ENCODE data around the gene TBC1D4. TPM values are rescaled to one million over a fixed set of nuclear protein-coding genes. Genes with fewer than 3 reads are reported as not detected.
"Not testable (repeated sequence)": the region's sequence is repeated elsewhere in the genome, so short reads cannot be mapped to it uniquely, and the experiment has no call there.

The TBC1D4 gene
- total and polyA plus RNA-seq, 10 donors = 10.1 to 67.0 (median 21.6) TPM

DNA sequence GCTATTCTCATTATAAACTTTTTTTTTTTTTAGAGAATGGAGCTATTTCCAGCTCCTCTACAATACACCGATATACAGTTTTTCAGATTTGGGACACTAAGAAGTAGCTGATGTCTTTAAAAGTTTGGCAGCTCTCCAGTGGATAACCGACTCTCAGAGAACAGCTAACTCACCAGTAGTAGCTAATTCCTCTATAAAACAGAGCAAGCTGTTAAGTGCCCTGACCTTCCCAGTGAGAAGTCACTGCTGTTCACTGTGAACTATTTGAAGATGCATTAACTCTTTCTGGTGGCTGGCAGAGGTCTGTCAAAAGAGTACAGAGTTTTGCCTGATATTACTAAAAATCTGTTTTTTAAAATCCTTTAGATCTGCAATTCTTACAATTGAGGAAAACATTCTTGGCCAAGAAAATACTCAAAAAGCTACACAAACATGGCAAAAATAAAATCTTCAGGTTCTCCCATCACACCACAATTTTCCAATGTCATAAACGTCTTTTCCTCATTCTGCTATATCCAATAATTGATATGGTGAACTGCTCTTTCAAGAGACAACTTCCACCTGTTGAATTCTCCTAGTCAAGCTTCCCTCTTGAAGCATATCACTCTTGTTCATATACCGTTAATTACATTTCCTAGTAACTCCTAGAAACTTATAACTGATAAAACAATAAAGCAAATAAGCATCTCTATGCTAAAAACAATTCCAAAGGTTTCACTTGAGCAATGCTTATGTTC lies 44.2 kb downstream of the TBC1D4 start:
- H3K27me3 ChIP-seq (replicated peaks in 1 of 7) = no peaks in the 10 kb centered on the region
- intact Hi-C loops (cut with DNase I; ENCODE audit: low total_unique reads) = no loop called here
- peaks cover 0 to 5% (median 0%) of the 10 kb centered on the region in 8 donors for H3K9me3 ChIP-seq
- TF ChIP-seq POLR2AphosphoS5 (IDR thresholded peaks at IDR 0.05) = no peak
- TF ChIP-seq POLR2A (IDR thresholded peaks at IDR 0.05) = no peak
- TF ChIP-seq, protein P1, sequence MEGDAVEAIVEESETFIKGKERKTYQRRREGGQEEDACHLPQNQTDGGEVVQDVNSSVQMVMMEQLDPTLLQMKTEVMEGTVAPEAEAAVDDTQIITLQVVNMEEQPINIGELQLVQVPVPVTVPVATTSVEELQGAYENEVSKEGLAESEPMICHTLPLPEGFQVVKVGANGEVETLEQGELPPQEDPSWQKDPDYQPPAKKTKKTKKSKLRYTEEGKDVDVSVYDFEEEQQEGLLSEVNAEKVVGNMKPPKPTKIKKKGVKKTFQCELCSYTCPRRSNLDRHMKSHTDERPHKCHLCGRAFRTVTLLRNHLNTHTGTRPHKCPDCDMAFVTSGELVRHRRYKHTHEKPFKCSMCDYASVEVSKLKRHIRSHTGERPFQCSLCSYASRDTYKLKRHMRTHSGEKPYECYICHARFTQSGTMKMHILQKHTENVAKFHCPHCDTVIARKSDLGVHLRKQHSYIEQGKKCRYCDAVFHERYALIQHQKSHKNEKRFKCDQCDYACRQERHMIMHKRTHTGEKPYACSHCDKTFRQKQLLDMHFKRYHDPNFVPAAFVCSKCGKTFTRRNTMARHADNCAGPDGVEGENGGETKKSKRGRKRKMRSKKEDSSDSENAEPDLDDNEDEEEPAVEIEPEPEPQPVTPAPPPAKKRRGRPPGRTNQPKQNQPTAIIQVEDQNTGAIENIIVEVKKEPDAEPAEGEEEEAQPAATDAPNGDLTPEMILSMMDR (IDR thresholded peaks at IDR 0.05 in 8 of 11, conservative IDR thresholded peaks at IDR 0.05 in 3 of 11) = no peak
- H3K27ac ChIP-seq = no peak overlapping the region
- peaks cover 0 to 14% (median 3%) of the 10 kb centered on the region in 6 donors for H3K4me1 ChIP-seq
- no peak for DNase-seq
- no peak overlapping the region for H3K4me3 ChIP-seq
- no peaks in the 10 kb centered on the region for H3K36me3 ChIP-seq
- WGBS, 5 donors = 50 to 73% (median 53%) methylated on average over 4 of the region's 4 CpGs

DNA sequence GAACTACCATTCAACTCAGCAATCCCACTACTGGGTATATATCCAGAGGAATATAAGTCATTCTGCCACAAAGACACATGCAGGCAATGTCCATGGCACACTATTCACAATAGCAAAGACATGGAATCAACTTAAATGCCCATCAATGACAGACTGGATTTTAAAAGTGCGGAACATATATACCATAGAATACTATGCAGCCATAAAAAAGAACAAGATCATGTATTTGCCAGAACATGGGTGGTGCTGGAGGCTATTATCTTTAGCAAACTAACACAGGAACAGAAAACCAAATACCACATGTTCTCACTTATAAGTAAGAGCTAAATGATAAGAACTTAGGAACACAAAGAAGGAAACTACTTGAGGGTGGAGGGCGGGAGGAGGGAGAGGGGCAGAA lies 47.8 kb downstream of the TBC1D4 start:
- 90 to 99% (median 95%) methylated on average over 2 of the region's 2 CpGs for WGBS, 5 donors
- DNase-seq; intact Hi-C loops (cut with DNase I; ENCODE audit: low total_unique reads); H3K36me3 ChIP-seq; H3K27ac ChIP-seq; H3K27me3 ChIP-seq (replicated peaks in 1 of 7); H3K9me3 ChIP-seq; H3K4me3 ChIP-seq: not testable (repeated sequence)
- peaks cover 0 to 14% (median 3%) of the 10 kb centered on the region in 6 donors for H3K4me1 ChIP-seq

DNA sequence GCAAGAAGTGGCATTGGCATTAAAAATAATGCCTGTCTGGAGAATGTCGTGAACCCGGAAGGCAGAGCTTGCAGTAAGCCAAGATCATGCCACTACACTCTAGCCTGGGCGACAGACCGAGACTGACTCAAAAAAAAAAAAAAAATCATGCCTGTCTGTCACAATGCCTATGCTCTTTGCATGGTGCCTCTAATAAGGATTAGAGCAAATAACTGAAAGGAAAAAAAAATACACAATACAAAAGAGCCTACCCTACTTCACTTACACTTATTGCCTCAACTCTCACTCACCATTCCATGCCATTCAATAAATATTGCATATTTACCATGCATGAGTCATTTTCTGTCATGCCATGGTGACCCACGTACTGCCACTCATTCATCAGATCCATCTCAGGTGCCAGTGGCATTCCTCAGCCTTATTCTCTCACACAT lies 49.1 kb downstream of the TBC1D4 start:
- WGBS, 5 donors = 76 to 93% (median 90%) methylated on average over 5 of the region's 5 CpGs
- no peak overlapping the region for H3K27ac ChIP-seq
- peaks cover 0 to 10% (median 2%) of the 10 kb centered on the region in 6 donors for H3K4me1 ChIP-seq
- intact Hi-C loops (cut with DNase I; ENCODE audit: low total_unique reads) = no loop called here
- H3K27me3 ChIP-seq (replicated peaks in 1 of 7) = no peaks in the 10 kb centered on the region
- no peaks in the 10 kb centered on the region for H3K36me3 ChIP-seq
- TF ChIP-seq POLR2A (IDR thresholded peaks at IDR 0.05) (no peak), POLR2AphosphoS5 (IDR thresholded peaks at IDR 0.05) (no peak)
- TF ChIP-seq, protein P1 (IDR thresholded peaks at IDR 0.05 in 8 of 11, conservative IDR thresholded peaks at IDR 0.05 in 3 of 11) = no peak
- no peak for DNase-seq
- H3K4me3 ChIP-seq = no peak overlapping the region
- H3K9me3 ChIP-seq = peaks cover 0 to 5% (median 0%) of the 10 kb centered on the region in 8 donors

DNA sequence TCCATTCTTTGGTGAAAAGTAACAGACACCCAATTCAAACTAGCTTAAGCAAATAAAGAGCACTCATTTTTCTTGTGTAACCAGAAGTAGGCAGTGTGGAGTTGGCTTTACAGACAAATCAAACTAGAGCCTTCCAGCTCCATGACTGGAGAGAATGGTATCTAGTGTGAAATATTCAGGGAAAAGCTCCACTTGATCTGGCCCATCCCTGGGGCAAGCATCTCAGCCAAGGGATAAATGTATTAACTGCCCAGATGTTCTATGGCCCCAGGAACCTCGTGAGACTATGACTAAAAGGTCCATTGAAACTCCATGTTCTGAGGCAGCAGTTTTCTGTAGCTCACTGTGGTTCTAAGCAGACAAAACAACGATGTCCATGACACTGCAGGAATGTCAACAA lies 49.9 kb downstream of the TBC1D4 start:
- peaks cover 0 to 5% (median 0%) of the 10 kb centered on the region in 8 donors for H3K9me3 ChIP-seq
- H3K27ac ChIP-seq = no peak overlapping the region
- peaks cover 0 to 4% (median 0%) of the 10 kb centered on the region in 7 donors for H3K27me3 ChIP-seq (replicated peaks in 1 of 7)
- no peak for DNase-seq
- no peaks in the 10 kb centered on the region for H3K36me3 ChIP-seq
- H3K4me3 ChIP-seq = no peak overlapping the region
- H3K4me1 ChIP-seq = peaks cover 0 to 3% (median under 1%) of the 10 kb centered on the region in 6 donors
- TF ChIP-seq, protein P1 (IDR thresholded peaks at IDR 0.05 in 8 of 11, conservative IDR thresholded peaks at IDR 0.05 in 3 of 11) = no peak
- no peak for TF ChIP-seq POLR2AphosphoS5 (IDR thresholded peaks at IDR 0.05)
- TF ChIP-seq POLR2A (IDR thresholded peaks at IDR 0.05) = no peak
- 59 to 84% (median 81%) methylated on average over 2 of the region's 2 CpGs for WGBS, 5 donors
- intact Hi-C loops (cut with DNase I; ENCODE audit: low total_unique reads) = no loop called here
